Measurements from ENCODE around the gene LZTS3. TPM values are rescaled to one million over a fixed set of nuclear protein-coding genes. Genes with fewer than 3 reads are reported as not detected.
A peak's percentile ranks its signal among the peaks of the same experiment; 100 is the strongest.

Gene LZTS3
- total and polyA plus RNA-seq, 2 of the 13 experiments (the other 11 are each of a cell fraction or from before 2014, with no cell fraction given): 10.1 to 31.3 TPM

DNA sequence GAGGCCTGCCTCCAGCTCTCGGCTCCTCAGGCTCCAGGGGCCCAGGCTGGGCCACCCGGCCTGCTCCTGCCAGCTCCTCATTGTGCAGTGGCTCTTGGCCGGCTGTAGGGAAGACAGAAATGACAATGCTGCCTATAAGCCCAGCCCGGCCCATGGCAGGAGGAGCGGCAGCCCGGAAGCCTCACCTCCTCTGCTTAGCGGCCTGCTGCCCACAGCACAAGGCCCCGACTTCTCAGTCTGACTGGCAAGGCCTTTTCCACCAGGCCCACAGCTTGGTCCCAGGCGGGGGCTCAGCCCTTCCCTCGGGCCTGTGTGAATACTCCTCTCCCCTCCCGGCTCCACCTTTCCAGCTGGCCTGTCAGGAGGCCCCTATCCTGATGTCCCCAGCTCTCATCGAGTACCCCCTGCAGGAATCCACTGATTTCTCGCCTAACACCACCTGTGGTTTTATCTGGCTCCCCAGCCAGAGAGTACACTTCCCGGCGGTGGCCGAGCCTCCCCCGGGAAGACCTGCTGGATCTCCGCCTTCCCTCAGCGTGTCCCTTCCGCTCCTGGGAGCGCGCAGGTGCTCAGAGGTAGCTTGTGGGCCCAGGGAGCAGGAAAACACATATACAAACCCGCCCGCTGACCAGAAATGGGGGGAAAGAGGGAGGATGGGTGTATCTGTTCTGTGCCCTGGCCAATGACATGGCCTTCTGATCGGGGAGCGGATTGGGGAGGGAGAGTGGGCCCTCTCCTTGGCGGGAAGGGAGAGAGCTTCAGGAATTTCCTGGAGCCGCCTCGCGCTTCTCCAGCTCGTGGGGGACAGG is 30.2 kb upstream of the LZTS3 start:
- intact Hi-C loops (cut with micrococcal nuclease; ENCODE audit: unreplicated experiment): loop anchor here (1.0 kb wide), 3 partner anchors 30 to 85 kb away; partner anchors contain the start of gene LZTS3
- TF ChIP-seq ZNF263 (CRISPR knock-in tag; IDR thresholded peaks at IDR 0.05) (0 out of 2 replicates have a peak, but pooled peaks have one; percentile 41), ZC3H4 (CRISPR knock-in tag; IDR thresholded peaks at IDR 0.05; ENCODE audit: borderline replicate concordance) (peak; percentile 21; the same call in 1 of the 2 replicates), ZKSCAN8 (CRISPR knock-in tag; IDR thresholded peaks at IDR 0.05; ENCODE audit: borderline replicate concordance) (no peak; the same call in 1 of the 2 replicates), ZNF761 (CRISPR knock-in tag; conservative IDR thresholded peaks at IDR 0.05) (no peak), CENPX (CRISPR knock-in tag; IDR thresholded peaks at IDR 0.05) (no peak), PCBP2 (optimal IDR thresholded peaks at IDR 0.05; ENCODE audit: low read depth, low read length, poor library complexity, severe bottlenecking) (peak; percentile 10), ZNF749 (CRISPR knock-in tag; IDR thresholded peaks at IDR 0.05; ENCODE audit: borderline replicate concordance) (no peak), PHF5A (CRISPR knock-in tag; IDR thresholded peaks at IDR 0.05; ENCODE audit: low read depth, unreplicated experiment) (no peak), ZNF839 (CRISPR knock-in tag; IDR thresholded peaks at IDR 0.05; ENCODE audit: borderline replicate concordance) (no peak; the same call in none of the 2 replicates), REXO4 (CRISPR knock-in tag; IDR thresholded peaks at IDR 0.05; ENCODE audit: borderline replicate concordance) (no peak), KLF9 (CRISPR knock-in tag; IDR thresholded peaks at IDR 0.05; ENCODE audit: low read depth) (0 out of 2 replicates have a peak, but pooled peaks have one; percentile 6), ZNF510 (CRISPR knock-in tag; IDR thresholded peaks at IDR 0.05; ENCODE audit: low read depth) (peak; percentile 2; the same call in 1 of the 2 replicates), GTF2F1 (IDR thresholded peaks at IDR 0.05; ENCODE audit: low read length) (no peak), CAMTA2 (CRISPR knock-in tag; IDR thresholded peaks at IDR 0.05; ENCODE audit: borderline replicate concordance) (peak; percentile 94)
- TF ChIP-seq, protein P1, sequence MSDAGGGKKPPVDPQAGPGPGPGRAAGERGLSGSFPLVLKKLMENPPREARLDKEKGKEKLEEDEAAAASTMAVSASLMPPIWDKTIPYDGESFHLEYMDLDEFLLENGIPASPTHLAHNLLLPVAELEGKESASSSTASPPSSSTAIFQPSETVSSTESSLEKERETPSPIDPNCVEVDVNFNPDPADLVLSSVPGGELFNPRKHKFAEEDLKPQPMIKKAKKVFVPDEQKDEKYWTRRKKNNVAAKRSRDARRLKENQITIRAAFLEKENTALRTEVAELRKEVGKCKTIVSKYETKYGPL (CRISPR knock-in tag; IDR thresholded peaks at IDR 0.05): 0 out of 2 replicates have a peak, but pooled peaks have one; percentile 30
- TF ChIP-seq, protein P2, sequence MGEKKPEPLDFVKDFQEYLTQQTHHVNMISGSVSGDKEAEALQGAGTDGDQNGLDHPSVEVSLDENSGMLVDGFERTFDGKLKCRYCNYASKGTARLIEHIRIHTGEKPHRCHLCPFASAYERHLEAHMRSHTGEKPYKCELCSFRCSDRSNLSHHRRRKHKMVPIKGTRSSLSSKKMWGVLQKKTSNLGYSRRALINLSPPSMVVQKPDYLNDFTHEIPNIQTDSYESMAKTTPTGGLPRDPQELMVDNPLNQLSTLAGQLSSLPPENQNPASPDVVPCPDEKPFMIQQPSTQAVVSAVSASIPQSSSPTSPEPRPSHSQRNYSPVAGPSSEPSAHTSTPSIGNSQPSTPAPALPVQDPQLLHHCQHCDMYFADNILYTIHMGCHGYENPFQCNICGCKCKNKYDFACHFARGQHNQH (CRISPR knock-in tag; IDR thresholded peaks at IDR 0.05): no peak
- TF ChIP-seq, protein P3, sequence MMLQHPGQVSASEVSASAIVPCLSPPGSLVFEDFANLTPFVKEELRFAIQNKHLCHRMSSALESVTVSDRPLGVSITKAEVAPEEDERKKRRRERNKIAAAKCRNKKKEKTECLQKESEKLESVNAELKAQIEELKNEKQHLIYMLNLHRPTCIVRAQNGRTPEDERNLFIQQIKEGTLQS (CRISPR knock-in tag; IDR thresholded peaks at IDR 0.05): 0 out of 2 replicates have a peak, but pooled peaks have one; percentile 58
- TF ChIP-seq, protein P4, sequence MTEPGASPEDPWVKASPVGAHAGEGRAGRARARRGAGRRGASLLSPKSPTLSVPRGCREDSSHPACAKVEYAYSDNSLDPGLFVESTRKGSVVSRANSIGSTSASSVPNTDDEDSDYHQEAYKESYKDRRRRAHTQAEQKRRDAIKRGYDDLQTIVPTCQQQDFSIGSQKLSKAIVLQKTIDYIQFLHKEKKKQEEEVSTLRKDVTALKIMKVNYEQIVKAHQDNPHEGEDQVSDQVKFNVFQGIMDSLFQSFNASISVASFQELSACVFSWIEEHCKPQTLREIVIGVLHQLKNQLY (CRISPR knock-in tag; IDR thresholded peaks at IDR 0.05): no peak
- TF ChIP-seq, protein P5, sequence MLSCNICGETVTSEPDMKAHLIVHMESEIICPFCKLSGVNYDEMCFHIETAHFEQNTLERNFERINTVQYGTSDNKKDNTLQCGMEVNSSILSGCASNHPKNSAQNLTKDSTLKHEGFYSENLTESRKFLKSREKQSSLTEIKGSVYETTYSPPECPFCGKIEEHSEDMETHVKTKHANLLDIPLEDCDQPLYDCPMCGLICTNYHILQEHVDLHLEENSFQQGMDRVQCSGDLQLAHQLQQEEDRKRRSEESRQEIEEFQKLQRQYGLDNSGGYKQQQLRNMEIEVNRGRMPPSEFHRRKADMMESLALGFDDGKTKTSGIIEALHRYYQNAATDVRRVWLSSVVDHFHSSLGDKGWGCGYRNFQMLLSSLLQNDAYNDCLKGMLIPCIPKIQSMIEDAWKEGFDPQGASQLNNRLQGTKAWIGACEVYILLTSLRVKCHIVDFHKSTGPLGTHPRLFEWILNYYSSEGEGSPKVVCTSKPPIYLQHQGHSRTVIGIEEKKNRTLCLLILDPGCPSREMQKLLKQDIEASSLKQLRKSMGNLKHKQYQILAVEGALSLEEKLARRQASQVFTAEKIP (CRISPR knock-in tag; IDR thresholded peaks at IDR 0.05; ENCODE audit: borderline replicate concordance): no peak

More for the DNA sequence above, 30.2 kb upstream of the LZTS3 start:
- peaks cover 22 to 31% of the 10 kb centered on the region in 2 experiments for H3K36me3 ChIP-seq (replicated peaks in 1 of 2; ENCODE audit: control insufficient read depth in 1 of 2, insufficient read depth in 2 of 2, low read length in 2 of 2)
- peak overlapping the region; percentile 89 for H3K4me2 ChIP-seq (ENCODE audit: low read depth, low read length)
- BruUV-seq (replicated peaks): no TSS peak
- peaks cover 4% of the 10 kb centered on the region; the same call in 1 of the 2 replicates for H4K20me1 ChIP-seq (ENCODE audit: insufficient read depth, low read length)
- H3K4me1 ChIP-seq (ENCODE audit: insufficient read depth, low read length): peaks cover 34% of the 10 kb centered on the region
- WGBS (ENCODE audit: low lambda C conversion rate): 2% methylated on average over 31 of the region's 31 CpGs
- FAIRE-seq (no peak), ATAC-seq (peak; percentile 50), DNase-seq (ENCODE audit: low spot score) (peak; percentile 50)
- peaks cover 0 to under 1% of the 10 kb centered on the region in 2 experiments; a peak in 1 of 5 replicates for H3K27me3 ChIP-seq (ENCODE audit: control insufficient read depth in 1 of 2, insufficient read depth in 2 of 2, low read length in 2 of 2)
- ChIA-PET POLR2A (interaction anchor here (0.8 to 2.8 kb wide), 17 partner anchors 10 to 331 kb away, joined by 3 to 15 read pairs (median 4); partner anchors contain the start of genes FASTKD5, LZTS3 and UBOX5), CTCF (ENCODE audit: low intra/inter-chr PET ratio, low total read pairs) (no interaction called here)
- H3K9ac ChIP-seq (ENCODE audit: insufficient read depth, low read depth, low read length): peak overlapping the region; percentile 91
- peak overlapping the region; percentile 76 to 98 (median 81) for H3K4me3 ChIP-seq (replicated peaks in 1 of 3; ENCODE audit: insufficient read depth in 1 of 3, low read depth in 2 of 3, low read length in 3 of 3)
- in situ Hi-C loops (cut with HindIII; ENCODE audit: extremely low pct_ligation_motif_present, low pct_unique_long_range_greater_than_20kb): no loop called here
- H2AFZ ChIP-seq (ENCODE audit: low read length): no peak overlapping the region
- H3K27ac ChIP-seq (ENCODE audit: extremely low read length, insufficient read depth, low read length): peak overlapping the region; percentile 87
- no peaks in the 10 kb centered on the region for H3K9me3 ChIP-seq (ENCODE audit: low read length)
- H3K79me2 ChIP-seq (ENCODE audit: insufficient read depth, low read length): peaks cover 30% of the 10 kb centered on the region
